HG03457 (cell line): ENCODE results near the gene USP50.
"Not testable (repeated sequence)": the region's sequence is repeated elsewhere in the genome, so short reads cannot be mapped to it uniquely, and the experiment has no call there.

Experiments
- ATAC-seq: cut with Tn5 transposase; IDR thresholded peaks from one replicate; pipeline ENCODE4 v1.9.1; 2021; ENCODE audit warnings: moderate number of reproducible peaks; ENCODE audit not compliant: unreplicated experiment

Gene USP50

DNA sequence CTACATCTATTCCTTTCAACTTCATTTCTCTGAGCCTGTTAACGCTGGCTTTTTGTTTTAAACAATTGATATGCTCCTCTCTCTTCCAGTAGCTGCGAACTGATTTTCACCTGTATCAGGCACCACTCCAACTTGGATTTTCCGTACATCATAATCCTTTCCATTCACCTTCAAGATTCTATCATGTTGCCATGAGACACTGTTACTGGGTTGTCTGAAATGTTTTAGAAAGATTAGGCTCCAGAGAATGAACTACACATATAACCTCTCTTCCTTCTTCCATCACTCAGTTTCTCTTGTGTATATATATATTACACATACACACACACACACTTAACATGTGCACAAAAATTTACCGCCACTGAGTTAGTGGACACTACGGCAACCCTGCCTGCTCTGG is at the start of gene USP50:
USP50 (minus strand) TSS at position 101 of the 400 bp plus-strand sequence. CDS start 141 bp downstream, outside the sequence.
- no peak for ATAC-seq

DNA sequence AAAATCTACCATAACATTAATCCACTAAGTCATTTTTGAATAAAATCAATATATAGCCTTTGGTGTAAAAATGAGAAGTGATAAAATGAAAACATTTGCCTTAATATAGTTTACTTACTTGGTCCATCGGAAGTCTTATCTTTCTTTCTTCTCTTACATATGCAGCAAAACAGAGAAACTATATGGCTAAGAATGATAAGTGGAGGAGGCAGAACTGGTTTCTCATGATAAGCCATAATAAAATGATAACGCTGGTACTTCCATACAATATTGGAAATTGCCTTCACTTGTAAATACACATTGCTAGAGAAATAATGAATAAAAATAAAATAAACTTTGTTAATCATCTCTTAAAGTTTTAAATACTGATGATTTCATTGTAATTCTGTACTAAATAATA is 47.8 kb upstream of the USP50 start:
- no peak for ATAC-seq

DNA sequence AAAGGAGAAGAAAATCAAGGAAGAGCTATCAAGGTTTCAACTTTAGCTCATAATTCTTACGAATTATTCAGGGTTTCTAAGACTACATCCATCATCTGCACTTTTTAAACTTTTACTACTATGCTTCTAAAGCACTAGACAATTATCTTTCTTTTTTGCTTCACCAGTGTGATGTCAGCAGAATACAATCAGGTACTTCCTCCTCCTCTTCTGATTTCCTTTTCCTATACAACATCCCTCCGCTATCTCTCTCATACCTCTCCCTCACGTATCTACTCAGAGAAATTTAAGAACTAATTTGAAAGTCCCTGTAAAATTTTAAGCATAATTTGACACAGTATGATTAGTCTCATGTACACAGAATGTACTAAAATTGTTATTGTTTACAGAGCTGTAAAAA is 47.3 kb upstream of the USP50 start:
- ATAC-seq = no peak

DNA sequence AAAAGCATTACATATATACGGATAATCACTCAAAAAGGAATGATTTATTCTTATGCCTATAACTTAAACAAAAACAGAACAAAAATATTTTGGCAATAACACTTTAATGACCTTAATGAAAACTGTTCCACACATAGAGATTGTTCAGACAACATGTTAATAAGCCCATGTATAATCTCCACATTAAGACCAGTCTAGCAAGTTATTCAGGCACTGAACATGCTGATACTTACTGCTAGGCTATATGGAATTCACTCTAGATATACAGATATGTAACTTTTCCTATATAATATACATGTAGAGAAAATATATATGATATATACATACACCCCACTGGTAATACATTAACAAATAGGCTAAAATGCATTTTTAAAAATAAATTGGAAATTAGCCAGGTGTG is 43.8 kb upstream of the USP50 start:
- ATAC-seq = no peak

DNA sequence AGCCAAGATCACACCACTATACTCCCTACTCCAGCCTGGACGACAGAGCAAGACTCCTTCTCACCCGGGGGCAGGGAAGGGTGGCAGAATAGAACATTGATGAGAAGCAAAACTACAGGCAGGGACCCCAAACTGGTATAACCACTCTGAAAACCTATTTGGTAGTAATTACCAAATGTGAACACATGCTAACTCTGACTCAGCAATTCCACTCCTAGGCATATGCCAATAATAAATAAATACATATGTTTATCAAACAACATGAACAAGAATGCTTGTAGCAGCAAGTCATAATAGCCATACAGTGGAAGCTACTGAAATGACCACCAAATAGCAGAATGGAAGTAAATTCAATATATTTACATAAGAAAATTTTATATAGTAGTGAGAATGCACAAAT is 31.0 kb upstream of the USP50 start:
- no peak for ATAC-seq

DNA sequence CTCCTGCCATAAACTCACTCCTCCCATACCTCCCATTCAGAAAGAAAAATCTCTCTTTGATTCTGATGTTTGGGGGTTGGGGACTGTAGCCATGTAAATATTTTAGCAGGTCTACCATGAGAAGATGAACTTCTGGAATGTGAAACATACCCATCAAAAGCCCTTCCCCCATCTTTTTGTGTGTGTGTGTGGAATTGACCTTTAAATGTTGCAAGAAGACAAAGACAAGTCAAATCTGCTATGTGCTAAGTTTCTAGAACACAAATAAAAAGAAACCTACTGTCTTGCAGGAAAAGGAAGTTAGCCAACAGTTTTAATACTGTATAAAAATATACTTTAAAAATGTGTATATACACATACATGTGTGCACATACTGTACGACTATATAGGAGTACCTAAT is 29.7 kb upstream of the USP50 start:
- ATAC-seq = no peak

DNA sequence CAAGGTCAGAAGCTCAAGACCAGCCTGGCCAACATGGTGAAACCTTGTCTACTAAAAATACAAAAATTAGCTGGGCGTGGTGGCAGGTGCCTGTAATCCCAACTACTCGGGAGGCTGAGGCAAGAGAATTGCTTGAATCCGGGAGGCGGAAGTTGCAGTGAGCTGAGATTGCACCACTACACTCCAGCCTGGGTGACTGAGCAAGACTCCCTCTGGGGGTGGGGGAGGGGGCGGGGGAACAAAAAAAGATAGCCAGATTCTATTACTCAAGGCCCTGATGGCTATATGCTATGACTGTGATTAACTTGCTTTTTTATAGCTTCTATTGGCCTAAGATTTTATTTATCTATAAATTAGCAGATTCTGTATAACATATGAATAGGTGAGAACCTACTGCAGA is 27.4 kb upstream of the USP50 start:
- not testable (repeated sequence) for ATAC-seq

DNA sequence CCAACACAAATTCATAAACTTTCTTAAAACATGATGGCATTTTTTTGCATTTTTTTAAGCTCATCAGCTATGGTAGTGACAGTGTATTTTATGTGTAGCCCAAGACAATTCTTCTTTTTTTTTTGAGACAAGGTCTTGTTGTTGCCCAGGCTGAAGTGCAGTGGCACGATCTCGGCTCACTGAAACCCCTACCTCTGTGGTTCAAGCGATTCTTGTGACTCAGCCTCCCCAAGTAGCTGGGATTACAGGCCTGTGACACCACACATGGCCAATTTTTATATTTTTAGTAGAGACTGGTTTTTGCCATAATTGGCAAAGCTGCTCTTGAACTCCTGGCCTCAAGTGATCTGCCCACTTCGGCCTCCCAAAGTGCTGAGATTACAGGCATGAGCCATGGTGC is 17.3 kb upstream of the USP50 start:
- ATAC-seq = no peak

DNA sequence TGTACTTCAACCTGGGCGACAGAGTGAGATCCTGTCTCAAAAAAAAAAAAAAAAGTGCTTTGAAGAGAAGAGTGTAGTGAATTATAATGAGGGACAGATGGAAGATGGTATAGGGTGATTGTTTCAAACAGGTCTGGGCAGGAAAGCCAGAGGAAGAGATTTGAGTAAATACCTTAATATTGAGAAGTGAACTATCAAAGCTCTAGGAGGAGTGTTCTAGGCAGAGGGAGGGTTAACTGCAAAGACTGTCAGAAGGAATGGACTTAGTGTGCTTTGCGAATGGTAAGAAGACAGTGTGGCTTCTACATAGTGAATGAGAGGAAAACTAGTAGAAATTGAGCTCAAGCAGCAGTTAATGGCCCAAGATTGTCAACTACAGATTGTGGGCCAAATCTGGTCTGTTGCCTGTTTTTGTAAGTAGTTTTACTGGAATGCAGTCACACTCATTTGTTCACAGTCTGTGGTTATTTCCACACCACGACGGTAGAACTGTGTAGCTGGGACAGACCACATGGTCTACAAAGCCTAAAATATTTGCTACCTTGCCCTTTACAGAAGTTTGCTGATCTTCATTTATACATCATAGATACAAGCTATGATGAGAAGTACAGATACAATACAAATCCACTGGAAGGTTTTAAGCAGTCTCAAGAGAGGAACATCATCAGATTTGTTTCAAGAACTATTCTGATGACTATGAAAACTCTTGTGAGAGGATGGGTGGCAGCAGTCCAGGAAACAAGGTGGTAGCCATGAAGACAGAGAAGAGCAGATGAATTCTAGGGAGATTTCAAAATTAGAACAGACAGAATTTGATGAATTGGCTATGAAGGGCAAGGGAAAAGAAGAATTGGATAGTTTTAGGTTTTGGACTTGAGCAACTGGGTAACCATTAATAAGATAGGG is 16.5 kb upstream of the USP50 start:
- no peak for ATAC-seq

DNA sequence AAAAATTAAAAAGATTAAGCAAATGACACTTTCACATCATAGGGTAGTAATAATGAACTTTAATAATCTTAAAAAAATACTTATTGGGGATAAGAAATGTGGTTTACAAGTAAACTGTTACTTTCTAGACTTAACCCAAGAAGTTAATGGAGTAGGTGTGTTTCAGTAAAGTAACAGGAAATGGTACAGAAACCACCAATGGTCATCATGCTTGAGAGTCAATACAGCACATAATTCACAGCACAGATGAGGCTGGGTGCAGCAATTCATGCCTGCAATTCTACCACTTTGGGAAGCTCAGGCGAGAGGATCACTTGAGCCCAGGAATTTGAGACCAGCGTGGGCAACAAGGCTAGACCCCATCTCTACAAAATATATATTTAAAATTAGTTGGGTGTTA is 11.5 kb upstream of the USP50 start:
- ATAC-seq = no peak

DNA sequence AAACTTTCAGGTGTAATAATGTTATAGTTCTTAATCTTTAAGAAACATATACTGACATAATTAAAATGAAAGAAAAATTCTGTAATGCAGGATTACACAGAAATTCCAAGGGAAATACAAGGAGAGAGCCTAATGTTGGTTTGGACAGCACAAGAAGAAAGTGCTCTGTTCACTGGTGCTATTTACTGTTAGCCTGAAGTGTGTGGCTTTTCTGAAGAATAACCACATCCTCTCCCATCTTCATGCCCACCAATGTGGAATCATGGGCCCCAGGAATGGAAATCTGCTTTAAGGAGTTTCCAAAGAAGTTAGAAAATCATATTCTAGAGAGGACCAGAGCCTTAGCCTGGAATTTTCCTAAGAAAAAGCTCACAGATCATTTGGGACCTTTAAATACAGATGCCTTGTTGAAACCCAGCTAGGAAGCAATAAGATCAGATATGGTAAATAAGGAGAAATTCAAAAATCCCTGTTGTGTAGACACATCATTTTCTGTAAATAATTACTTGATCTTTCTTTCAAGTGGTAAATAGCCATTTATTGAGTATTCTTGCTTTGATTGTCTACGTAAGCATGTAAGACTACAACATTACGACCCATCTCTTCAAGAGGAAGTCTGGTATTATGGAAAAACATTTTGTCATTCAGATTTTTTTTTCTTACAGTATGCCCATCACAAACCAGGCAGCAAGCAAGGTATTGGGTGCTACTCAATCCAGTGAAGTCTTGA is 10.3 kb upstream of the USP50 start:
- ATAC-seq = no peak

DNA sequence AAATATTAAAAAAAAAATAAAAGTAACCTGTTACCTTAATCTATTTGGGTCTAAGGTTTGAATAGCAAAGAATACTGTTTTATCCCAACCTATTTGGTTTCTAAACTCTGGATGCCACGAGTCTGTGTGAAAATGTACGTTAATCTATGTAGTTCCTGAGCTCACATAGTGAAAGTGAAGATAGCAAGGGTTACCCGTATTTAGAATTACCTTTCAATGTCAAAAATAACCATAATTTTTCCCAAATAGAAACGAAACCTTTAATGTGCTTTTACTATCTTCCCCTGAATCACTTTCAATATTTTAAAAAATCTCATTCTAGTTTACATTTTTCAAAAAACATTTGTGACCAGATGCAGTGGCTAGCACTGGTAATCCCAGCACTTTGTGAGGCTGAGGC is 5.8 kb upstream of the USP50 start:
- no peak for ATAC-seq

DNA sequence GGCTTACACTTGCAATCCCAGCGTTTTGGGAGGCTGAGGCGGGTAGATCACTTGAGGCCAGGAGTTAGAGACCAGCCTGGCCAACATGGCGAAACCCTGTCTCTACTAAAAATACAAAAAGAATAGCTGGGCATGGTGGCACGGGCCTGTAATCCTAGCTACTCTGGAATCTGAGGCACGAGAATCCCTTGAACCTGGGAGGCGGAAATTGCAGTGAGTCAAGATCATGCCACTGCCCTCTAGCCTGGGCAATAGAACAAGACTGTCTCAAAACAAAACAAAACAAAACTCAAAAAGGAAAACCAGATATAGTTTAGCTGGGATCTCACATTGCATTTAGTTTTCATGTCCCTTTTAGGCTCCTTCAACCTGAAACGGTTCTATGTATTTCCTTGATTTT is 2.9 kb upstream of the USP50 start:
- ATAC-seq = no peak

DNA sequence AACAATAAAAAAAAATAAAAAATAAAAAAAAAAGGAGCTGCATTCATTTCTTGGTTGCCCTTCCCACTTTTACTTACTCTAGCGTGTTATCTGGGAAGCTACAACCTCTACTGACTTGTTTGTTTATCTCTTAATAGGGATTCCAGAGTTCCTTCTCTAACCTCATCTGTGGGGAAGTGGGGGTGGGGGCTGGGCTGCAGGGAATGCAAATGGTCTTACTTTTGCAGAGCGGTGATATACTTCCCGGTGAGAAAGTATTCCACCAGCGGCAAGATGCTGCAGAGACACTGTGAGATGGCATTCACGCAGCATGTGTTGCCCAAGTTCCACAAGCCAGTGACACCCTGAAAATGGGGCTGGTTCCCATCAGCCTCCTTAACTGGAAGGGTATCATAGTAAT is 2.1 kb downstream of the USP50 start:
- ATAC-seq = no peak

DNA sequence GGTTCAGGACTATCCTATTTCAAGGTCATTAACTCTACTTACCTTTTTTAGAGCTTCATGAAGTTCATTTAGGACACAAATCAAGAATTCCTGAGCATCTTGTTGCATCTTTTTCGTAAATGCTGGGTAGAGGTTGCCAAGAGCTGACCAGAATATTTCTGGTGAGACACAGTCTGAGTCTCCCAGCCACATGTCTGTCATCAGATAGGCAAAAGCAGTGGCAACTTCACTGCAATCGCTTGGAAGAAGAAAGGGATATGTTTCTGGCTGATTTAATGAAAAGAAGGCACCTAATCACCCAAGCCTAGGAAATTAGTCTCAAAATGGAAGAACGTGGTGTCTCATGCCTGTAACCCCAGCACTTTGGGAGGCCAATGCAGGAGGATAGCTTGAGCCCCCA is 2.9 kb downstream of the USP50 start:
- no peak for ATAC-seq

DNA sequence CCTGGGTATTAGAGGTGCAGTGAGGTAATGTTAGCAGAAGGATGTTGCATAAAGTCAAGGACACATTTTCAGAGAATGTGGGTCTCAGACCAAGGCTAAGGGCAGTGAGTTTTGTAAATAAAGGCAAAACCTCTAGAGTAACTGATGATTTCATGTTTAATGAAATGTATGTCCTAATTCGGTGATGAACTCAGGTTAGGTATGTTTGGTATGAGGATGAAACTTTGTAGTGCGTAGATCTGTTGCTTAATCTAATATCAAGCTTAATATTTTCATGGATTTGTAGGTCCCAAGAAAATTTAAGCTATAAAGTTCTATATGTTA is 3.6 kb downstream of the USP50 start:
- no peak for ATAC-seq

DNA sequence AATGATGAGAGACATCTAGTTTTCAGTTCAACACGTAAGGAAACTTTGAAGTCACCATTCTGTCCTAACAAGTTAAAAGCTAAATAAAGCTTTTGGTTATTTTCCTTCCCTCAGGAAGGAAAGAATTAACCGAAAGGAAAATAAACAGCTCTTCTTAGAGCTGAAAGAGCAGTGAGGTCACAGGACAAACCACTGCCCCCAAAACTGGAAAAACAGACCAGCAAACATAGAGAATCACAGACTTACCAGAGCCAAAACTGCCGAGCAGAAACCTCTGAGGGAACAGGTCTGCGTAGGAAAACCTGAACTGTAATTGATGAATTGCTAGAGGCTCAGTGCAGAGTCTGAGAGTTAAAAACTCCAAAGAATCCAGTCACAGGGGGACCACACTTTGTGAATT is 14.7 kb downstream of the USP50 start:
- no peak for ATAC-seq

DNA sequence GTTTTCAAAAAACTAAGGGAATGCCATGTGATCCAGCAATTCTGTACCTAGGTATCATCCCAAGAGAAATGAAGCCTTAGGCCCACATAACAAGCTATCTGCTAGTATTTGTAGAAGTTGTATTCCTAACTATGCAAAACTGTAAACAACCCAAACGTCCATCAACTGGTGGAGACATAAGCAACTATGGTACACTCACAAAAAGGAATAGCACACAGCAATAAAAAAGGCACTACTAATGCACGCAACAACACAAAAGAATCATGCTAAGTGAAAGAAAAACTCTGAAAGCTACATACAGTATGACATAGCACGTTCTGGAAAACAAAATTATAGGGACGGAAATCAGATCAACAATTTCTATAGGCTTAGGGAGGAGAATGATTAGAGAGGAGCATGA is 15.3 kb downstream of the USP50 start:
- no peak for ATAC-seq

DNA sequence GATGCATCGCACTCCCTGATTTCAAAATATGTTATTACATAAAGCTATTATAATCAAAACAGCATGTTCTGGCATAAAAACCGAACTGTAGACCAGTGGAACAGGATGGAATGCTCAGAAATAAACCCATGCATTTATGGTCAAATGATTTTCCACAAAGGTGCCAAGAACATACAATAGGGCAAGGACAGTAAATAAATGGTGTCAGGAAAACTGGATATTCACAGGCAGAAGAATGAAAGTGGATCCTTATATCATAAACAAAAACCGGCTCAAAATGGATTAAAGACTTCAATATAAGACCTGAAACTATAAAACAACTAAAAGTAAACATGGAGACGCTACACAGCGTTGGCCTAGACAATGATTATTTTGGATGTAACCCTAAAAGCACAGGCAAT is 22.6 kb downstream of the USP50 start:
- ATAC-seq = no peak

DNA sequence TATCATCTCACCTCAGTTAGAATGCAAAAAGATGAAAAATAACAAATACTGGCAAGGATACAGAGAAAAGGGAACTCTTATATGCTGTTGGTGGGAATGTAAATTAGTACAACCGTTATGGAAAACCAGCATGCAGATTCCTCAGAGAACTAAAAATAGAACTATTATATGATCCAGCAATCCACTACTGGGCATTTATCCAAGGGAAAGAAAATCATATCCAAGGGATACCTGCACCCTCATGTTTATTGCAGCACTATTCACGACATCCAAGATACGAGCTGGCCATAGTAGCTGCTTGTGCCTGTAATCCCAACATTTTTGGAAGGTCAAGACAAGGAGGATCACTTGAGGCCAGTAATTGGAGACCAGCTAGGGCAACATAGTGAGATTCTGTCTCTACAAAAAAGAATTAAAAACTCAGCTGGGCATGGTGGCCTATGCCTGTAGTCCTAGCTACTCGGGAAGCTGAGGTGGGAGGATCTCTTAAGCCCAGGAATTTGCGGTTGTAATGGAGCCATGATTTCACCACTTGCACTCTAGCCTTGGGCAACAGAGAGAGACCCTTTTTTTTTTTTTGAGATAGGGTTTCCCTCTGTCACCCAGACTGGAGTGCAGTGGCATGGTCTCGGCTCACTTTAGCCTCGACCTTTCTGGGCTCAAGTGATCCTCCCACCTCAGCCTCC is 26.6 kb downstream of the USP50 start:
- ATAC-seq = no peak

DNA sequence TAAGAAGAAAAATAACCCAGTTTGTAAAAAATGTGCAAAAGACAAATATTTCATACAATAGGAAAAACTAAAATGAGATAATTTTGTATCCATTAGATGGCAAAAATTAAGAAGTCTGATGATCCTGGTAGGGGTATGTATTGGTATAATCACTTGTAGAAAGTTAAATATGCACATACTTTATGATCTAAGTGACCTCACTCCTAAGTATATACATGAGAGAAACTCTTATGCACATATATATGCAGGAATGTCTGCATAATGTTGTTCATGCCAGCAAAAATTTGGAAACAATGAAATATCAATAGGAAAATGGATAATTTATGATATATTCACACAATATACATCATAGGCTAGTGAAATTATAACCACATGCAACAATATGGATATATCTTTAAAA is 33.5 kb downstream of the USP50 start:
- ATAC-seq = no peak

DNA sequence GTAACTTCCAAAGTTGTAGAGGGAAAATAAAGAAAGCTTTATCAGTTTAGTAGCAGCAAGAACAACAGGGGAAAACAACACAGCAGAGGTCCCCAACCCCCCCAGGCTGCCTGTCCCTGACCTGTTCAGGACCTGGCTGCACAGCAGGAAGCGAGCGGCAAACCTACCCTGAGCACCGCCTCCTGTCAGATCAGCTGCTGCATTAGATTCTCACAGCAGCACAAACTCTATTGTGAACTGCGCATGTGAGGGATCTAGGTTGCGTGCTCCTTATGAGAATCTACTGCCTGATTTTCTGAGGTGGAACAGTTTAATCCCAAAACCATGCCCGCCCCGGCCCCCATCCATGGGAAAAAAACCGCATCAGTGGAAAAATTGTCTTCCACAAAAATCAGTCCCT is 40.3 kb downstream of the USP50 start:
- no peak for ATAC-seq
